Measurements from ENCODE around the gene VDR. TPM values are rescaled to one million over a fixed set of nuclear protein-coding genes. Genes with fewer than 3 reads are reported as not detected.

The VDR gene
- total RNA-seq, result 2.6 and 3.2 TPM in 2 replicates
- 4.9 and 6.1 TPM in 2 replicates for polyA plus RNA-seq

DNA sequence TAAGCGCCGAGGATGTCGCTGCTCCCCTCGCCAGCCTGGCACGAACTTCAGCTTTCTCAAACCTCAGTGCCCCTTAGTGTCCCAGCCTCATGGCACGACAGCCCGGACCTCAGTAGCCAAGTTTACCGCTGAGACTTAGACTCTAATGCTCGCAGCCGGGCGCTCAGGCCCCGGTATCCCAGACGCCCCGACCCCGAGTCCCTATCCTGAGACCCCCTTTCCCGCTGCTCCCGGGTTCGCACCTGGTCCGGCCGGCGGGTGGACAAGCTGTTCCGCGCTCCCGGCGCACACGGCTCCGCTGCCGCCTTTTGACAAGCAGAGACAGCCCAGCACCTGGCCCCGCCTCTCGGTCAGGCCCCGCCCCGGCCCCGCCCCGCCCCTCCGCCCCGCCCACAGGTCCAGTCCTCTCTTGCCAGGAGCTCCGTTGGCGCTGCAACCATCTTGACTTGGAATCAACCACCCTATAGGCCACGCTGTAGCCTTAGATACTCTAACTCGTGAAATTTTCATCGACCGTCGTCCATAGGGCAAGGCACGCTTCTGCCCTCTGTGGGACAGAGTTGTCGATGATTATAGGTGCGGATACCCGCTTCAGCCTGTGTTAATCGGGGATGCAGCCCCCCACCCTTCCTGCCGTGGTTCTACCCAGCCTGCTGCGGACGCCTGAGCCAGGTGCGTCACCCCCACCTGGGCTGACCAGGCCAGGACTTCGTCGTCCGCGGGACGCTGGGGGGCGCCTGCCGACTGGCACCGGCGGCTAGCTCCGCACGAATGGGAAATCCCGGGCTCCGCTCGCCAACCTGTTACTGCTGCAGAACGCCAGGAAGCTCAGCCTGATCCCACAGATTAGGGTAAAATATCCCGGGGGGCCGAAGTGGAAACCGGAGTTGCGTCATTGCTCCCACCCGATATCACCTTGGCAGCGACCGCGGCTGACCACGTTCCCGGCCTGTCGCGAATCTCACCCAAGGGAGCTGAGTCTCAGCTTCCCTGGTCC is at the start of gene VDR:
Gene VDR, minus strand, starts transcription at position 282 of the 997 bp plus-strand sequence. CDS start 25,881 bp downstream, outside the sequence.
- no peaks in the 10 kb centered on the region for H3K36me3 ChIP-seq (replicated peaks; ENCODE audit: insufficient read depth, low read depth)
- H3K9me3 ChIP-seq (ENCODE audit: low read depth), result no peaks in the 10 kb centered on the region
- peak; percentile 90 for DNase-seq (ENCODE audit: low spot score)
- peaks cover 8% of the 10 kb centered on the region for H3K27me3 ChIP-seq
- 1% methylated on average over 57 of the region's 79 CpGs for whole genome bisulfite sequencing (ENCODE audit: low lambda C conversion rate, missing lambda C conversion rate)
- H3K9me2 ChIP-seq (replicated peaks; ENCODE audit: insufficient read depth), result no peaks in the 10 kb centered on the region
- H3K27ac ChIP-seq, result peak within 1 kb of the TSS; percentile 86
- H3K4me1 ChIP-seq (ENCODE audit: insufficient read depth), result peaks cover 31% of the 10 kb centered on the region
- H3K4me3 ChIP-seq, result peak within 1 kb of the TSS; percentile 27
- H3K4me2 ChIP-seq, result peak within 1 kb of the TSS; percentile 95
- H2AFZ ChIP-seq, result peak within 1 kb of the TSS; percentile 71
- H4K20me1 ChIP-seq (ENCODE audit: insufficient read depth, poor library complexity, severe bottlenecking), result no peaks in the 10 kb centered on the region
- no peak for TF ChIP-seq EZH2 (IDR thresholded peaks at IDR 0.05; ENCODE audit: borderline replicate concordance)
- TF ChIP-seq, protein P1, sequence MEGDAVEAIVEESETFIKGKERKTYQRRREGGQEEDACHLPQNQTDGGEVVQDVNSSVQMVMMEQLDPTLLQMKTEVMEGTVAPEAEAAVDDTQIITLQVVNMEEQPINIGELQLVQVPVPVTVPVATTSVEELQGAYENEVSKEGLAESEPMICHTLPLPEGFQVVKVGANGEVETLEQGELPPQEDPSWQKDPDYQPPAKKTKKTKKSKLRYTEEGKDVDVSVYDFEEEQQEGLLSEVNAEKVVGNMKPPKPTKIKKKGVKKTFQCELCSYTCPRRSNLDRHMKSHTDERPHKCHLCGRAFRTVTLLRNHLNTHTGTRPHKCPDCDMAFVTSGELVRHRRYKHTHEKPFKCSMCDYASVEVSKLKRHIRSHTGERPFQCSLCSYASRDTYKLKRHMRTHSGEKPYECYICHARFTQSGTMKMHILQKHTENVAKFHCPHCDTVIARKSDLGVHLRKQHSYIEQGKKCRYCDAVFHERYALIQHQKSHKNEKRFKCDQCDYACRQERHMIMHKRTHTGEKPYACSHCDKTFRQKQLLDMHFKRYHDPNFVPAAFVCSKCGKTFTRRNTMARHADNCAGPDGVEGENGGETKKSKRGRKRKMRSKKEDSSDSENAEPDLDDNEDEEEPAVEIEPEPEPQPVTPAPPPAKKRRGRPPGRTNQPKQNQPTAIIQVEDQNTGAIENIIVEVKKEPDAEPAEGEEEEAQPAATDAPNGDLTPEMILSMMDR (IDR thresholded peaks at IDR 0.05; ENCODE audit: poor library complexity), result peak; percentile 58
- TF ChIP-seq EZH2phosphoT487 (IDR thresholded peaks at IDR 0.05; ENCODE audit: low read depth, severe bottlenecking, unreplicated experiment), result no peak
- H3K79me2 ChIP-seq, result no peaks in the 10 kb centered on the region

DNA sequence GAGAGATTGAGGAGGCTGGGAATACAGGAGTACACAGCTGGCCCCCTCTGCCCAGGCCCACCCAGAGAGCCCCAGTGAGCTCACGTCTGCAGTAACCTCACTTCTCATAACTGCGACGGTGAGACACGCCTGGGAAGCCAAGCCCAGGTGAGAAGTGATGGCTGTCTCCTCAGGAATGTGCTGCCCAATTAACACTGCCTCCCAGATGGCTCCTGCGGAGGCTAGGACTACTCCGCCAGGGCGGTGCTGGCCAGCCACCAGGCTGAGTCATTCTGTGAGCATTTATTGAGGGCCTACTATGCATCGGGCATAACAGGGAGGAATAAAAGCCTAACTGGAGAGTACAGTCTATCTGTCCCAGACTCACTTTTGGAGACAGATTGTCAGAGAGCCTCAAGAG is 49.3 kb upstream of the VDR start:
- no peak overlapping the region for H3K4me3 ChIP-seq
- H3K27ac ChIP-seq, result peak overlapping the region; percentile 11
- no peaks in the 10 kb centered on the region for H3K9me2 ChIP-seq (replicated peaks; ENCODE audit: insufficient read depth)
- H3K27me3 ChIP-seq, result no peaks in the 10 kb centered on the region
- no peaks in the 10 kb centered on the region for H4K20me1 ChIP-seq (ENCODE audit: insufficient read depth, poor library complexity, severe bottlenecking)
- H3K9me3 ChIP-seq (ENCODE audit: low read depth), result no peaks in the 10 kb centered on the region
- no peak overlapping the region for H3K4me2 ChIP-seq
- DNase-seq (ENCODE audit: low spot score), result no peak
- H3K4me1 ChIP-seq (ENCODE audit: insufficient read depth), result peaks cover 10% of the 10 kb centered on the region
- 66% methylated on average over 8 of the region's 8 CpGs for WGBS (ENCODE audit: low lambda C conversion rate, missing lambda C conversion rate)
- no peaks in the 10 kb centered on the region for H3K36me3 ChIP-seq (replicated peaks; ENCODE audit: insufficient read depth, low read depth)
- TF ChIP-seq EZH2 (IDR thresholded peaks at IDR 0.05; ENCODE audit: borderline replicate concordance) (no peak), EZH2phosphoT487 (IDR thresholded peaks at IDR 0.05; ENCODE audit: low read depth, severe bottlenecking, unreplicated experiment) (no peak)
- TF ChIP-seq, protein P1 (IDR thresholded peaks at IDR 0.05; ENCODE audit: poor library complexity), result no peak
- H2AFZ ChIP-seq, result no peak overlapping the region
- H3K79me2 ChIP-seq, result no peaks in the 10 kb centered on the region

DNA sequence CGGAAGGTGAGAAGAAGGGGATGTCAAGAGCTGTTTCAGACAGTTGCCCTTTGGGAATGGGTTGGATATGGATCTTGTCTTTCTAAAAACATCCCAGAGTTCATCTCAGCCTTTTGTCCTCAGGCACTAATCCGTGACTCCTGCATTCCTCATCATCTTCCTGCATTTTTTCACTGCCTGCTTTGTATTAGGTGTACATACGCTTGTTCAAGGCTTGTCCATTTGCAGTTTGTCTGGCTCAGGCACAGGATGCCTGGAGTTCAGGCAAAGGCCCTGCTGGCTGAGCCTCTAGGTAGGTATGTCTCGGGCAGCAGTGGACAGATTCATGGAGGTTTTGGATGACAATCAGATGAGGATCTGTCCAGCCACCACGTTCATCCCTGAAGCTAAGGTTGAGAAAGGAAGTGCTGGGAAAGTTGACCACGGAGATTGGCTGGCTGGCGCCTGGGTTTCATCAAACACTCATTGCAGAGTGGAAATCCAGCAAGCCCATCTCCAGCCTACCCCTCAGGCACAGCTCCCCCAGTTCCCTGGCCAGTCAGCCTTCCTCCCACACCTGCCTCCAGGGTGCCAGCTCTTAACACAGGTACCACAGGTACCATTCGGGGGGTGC is 46.2 kb upstream of the VDR start:
- Histone ChIP-seq H3K9me3 (ENCODE audit: low read depth) (no peaks in the 10 kb centered on the region), H3K36me3 (replicated peaks; ENCODE audit: insufficient read depth, low read depth) (no peaks in the 10 kb centered on the region), H3K4me2 (no peak overlapping the region), H3K4me1 (ENCODE audit: insufficient read depth) (peaks cover 10% of the 10 kb centered on the region), H3K4me3 (no peak overlapping the region), H4K20me1 (ENCODE audit: insufficient read depth, poor library complexity, severe bottlenecking) (no peaks in the 10 kb centered on the region), H3K27ac (no peak overlapping the region), H2AFZ (no peak overlapping the region), H3K27me3 (no peaks in the 10 kb centered on the region), H3K79me2 (no peaks in the 10 kb centered on the region), H3K9me2 (replicated peaks; ENCODE audit: insufficient read depth) (no peaks in the 10 kb centered on the region)
- 67% methylated on average over 8 of the region's 8 CpGs for WGBS (ENCODE audit: low lambda C conversion rate, missing lambda C conversion rate)
- TF ChIP-seq EZH2 (IDR thresholded peaks at IDR 0.05; ENCODE audit: borderline replicate concordance), result no peak
- no peak for TF ChIP-seq EZH2phosphoT487 (IDR thresholded peaks at IDR 0.05; ENCODE audit: low read depth, severe bottlenecking, unreplicated experiment)
- TF ChIP-seq, protein P1 (IDR thresholded peaks at IDR 0.05; ENCODE audit: poor library complexity), result no peak
- DNase-seq (ENCODE audit: low spot score), result no peak
